ENCODE results near the gene LAPTM5. TPM values are rescaled to one million over a fixed set of nuclear protein-coding genes. Genes with fewer than 3 reads are reported as not detected.

LAPTM5 gene
- total and polyA plus RNA-seq, 3 donors from 2014 or later = 2.0 to 46.9 (median 16.3) TPM

DNA sequence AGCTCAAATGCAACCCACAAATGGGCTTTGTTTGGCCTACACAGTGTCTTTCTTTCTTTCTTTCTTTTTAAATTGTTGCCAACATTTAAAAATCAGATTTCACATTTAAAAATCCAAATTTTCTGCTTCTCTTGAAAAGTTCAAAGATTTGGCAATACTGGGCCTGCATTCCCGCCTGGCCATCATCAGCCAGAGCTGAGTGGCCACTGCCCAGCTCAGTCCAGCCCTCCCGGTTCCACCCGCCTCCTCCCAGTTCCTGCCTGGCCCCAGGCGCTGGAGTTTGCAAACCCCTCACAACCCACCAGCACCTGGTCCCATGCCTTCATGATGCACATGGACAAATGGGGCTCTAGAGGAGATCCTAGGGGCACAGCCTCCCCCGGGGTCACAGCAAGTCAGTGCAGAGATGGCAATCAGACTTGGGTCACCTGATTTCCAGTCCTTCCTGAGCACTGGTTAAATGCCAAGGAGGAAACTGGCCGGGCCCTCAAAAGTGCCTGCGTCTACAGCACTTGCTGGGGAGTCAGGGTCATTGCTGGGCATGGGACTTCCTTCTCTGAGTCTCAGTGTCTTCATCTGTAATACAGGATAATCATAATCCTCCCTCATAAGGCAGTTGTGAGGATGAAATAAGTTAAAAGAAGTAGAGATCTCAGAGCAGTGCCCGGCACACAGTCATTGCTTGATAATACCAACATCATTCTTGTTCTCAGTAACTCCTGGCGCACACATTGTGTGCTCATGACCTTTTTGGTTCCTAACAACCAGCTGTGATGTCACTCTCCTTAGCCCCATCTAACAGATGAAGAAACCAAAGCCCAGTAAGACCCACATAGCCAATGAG, 41.0 kb upstream of the LAPTM5 start:
- H3K4me3 ChIP-seq = no peak overlapping the region
- DNase-seq = peak; percentile 59
- no peaks in the 10 kb centered on the region for H3K36me3 ChIP-seq (ENCODE audit: low read depth, missing control alignments)
- H3K27me3 ChIP-seq = no peaks in the 10 kb centered on the region
- peaks cover 16% of the 10 kb centered on the region for H3K4me1 ChIP-seq
- WGBS, 2 donors = 71 to 79% methylated on average over 9 of the region's 9 CpGs
- H3K9me3 ChIP-seq = no peaks in the 10 kb centered on the region
- intact Hi-C loops (cut with DNase I; ENCODE audit: low total_unique reads) = no loop called here
- TF ChIP-seq CTCF (IDR thresholded peaks at IDR 0.05) (no peak), POLR2A (IDR thresholded peaks at IDR 0.05) (no peak)
- peak overlapping the region in 1 of 2 donors; percentile 15 for H3K27ac ChIP-seq

DNA sequence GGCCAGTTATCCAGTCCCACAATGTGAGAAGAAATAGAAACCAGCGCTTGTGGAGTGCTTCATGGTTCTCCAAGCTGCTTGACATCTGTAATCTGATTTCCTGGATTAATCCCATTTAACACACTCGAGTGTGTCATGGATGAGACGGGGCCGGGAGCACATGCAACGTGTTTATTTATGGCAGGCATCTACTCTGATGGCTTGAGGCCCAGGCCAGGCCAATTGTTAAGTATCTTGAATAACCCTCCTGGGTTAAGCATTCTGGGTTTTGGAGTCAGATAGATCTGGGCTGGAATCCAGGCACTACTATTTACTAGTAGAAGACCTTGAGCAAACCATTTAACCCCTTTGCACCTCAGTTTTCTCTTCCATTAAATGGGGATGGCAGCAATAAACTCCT, 37.5 kb upstream of the LAPTM5 start:
- Histone ChIP-seq H3K4me1 (peaks cover 11% of the 10 kb centered on the region), H3K27me3 (no peaks in the 10 kb centered on the region), H3K9me3 (no peaks in the 10 kb centered on the region), H3K4me3 (no peak overlapping the region), H3K27ac (no peak overlapping the region), H3K36me3 (ENCODE audit: low read depth, missing control alignments) (no peaks in the 10 kb centered on the region)
- 59 to 70% methylated on average over 5 of the region's 5 CpGs for WGBS, 2 donors
- intact Hi-C loops (cut with DNase I; ENCODE audit: low total_unique reads) = no loop called here
- DNase-seq = no peak
- no peak for TF ChIP-seq CTCF (IDR thresholded peaks at IDR 0.05)
- no peak for TF ChIP-seq POLR2A (IDR thresholded peaks at IDR 0.05)

- WGBS, 2 donors = 93 to 94% methylated on average over 4 of the region's 4 CpGs
- intact Hi-C loops (cut with DNase I; ENCODE audit: low total_unique reads) = no loop called here
- H3K27me3 ChIP-seq = no peaks in the 10 kb centered on the region
- DNase-seq = no peak
- TF ChIP-seq POLR2A (IDR thresholded peaks at IDR 0.05) (no peak), CTCF (IDR thresholded peaks at IDR 0.05) (no peak)
- H3K4me3 ChIP-seq = no peak overlapping the region
- H3K4me1 ChIP-seq = peaks cover 12% of the 10 kb centered on the region
- H3K27ac ChIP-seq = no peak overlapping the region
- H3K36me3 ChIP-seq (ENCODE audit: low read depth, missing control alignments) = no peaks in the 10 kb centered on the region
- no peaks in the 10 kb centered on the region for H3K9me3 ChIP-seq
These were observed 36.7 kb upstream of the LAPTM5 start for GRCh38 chr1:30794260-30794659.

DNA sequence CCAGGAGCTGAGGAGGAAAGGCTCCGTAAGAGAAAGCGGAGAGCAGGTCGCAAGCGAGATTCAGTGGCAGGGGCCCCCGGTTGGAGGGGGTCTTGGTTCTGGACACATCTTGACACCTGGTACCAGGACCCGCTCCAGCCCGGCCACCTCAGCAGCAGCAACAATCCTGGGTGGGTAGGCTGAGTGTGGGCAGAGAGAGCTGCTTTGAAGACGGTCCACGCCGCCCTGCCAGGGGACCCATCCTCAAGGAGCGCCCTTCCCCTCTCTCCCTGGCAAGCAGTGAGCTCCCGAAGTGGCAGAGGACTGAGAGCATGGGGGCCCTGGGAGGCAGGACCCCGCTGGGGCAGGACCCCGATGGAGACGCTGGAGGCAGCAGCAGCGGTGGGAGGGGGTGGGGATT, 35.6 kb upstream of the LAPTM5 start:
- Histone ChIP-seq H3K27me3 (no peaks in the 10 kb centered on the region), H3K4me3 (no peak overlapping the region), H3K27ac (no peak overlapping the region), H3K4me1 (peaks cover 15% of the 10 kb centered on the region), H3K9me3 (no peaks in the 10 kb centered on the region), H3K36me3 (ENCODE audit: low read depth, missing control alignments) (no peaks in the 10 kb centered on the region)
- intact Hi-C loops (cut with DNase I; ENCODE audit: low total_unique reads) = no loop called here
- WGBS, 2 donors = 80 to 88% methylated on average over 9 to 16 of the region's 16 CpGs
- DNase-seq = no peak
- TF ChIP-seq POLR2A (IDR thresholded peaks at IDR 0.05) (no peak), CTCF (IDR thresholded peaks at IDR 0.05) (no peak)

GRCh38 chr1:30791868-30792267, 34.3 kb upstream of the LAPTM5 start:
- Histone ChIP-seq H3K27me3 (no peaks in the 10 kb centered on the region), H3K4me1 (peaks cover 24% of the 10 kb centered on the region), H3K36me3 (ENCODE audit: low read depth, missing control alignments) (no peaks in the 10 kb centered on the region), H3K27ac (no peak overlapping the region), H3K4me3 (no peak overlapping the region), H3K9me3 (no peaks in the 10 kb centered on the region)
- TF ChIP-seq POLR2A (IDR thresholded peaks at IDR 0.05) (no peak), CTCF (IDR thresholded peaks at IDR 0.05) (no peak)
- intact Hi-C loops (cut with DNase I; ENCODE audit: low total_unique reads) = no loop called here
- 85 to 93% methylated on average over 5 of the region's 5 CpGs for WGBS, 2 donors
- no peak for DNase-seq
